ENCODE measurements around the gene PHEX.

PHEX gene

DNA sequence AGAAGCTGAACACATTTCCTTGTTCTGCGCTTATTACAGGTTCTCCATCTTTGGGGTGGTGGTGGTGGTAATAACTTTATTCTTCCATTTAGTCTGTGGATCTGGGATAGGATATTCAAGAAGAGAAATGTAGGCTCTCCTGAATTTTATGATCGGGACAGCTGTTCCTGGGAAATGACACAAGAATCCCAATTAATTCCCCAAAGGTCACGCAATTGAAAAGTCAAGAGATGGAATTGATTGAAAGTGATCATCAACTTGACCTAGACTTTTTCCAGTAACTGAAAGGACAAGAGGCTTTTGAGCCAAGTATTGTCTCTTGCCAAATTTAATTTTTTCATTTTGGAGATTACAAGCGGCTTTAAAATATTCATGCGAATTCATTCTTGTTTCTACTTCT, 141.8 kb downstream of the PHEX start:
- no peak overlapping the region for H3K4me3 ChIP-seq (ENCODE audit: low read depth, low read length)
- DNase-seq (ENCODE audit: low read depth, low spot score): no peak
- no peak for TF ChIP-seq CTCF (IDR thresholded peaks at IDR 0.05; ENCODE audit: low read depth, low read length)
- in situ Hi-C loops (cut with HindIII; ENCODE audit: low sequenced_read_pairs): no loop called here

DNA sequence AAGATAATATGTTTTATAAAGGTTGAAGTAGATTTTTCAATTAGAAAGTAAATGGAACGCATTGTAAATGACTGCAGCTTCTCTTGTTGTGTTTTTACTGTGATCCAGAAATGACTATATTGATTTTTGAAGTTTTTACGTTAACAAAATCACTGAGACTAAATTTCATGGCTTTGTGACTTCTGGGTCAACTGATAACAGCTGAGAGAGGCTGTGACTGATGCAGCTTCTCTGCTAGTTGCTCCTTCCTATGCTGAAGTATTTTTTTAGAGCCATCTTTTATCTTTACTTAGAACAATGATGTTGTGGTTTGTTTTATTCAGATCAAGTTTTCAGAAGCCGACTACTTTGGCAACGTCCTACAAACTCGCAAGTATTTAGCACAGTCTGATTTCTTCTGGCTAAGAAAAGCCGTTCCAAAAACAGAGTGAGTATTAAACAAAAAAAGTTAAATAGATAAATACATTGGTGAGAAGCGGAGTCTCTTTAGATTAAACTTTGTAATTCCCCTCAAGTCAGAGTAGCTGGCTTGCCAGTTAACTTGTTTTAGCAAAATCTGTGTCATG, 145.9 kb downstream of the PHEX start:
- no peak for TF ChIP-seq CTCF (IDR thresholded peaks at IDR 0.05; ENCODE audit: low read depth, low read length)
- in situ Hi-C loops (cut with HindIII; ENCODE audit: low sequenced_read_pairs): no loop called here
- H3K4me3 ChIP-seq (ENCODE audit: low read depth, low read length): no peak overlapping the region
- DNase-seq (ENCODE audit: low read depth, low spot score): no peak

DNA sequence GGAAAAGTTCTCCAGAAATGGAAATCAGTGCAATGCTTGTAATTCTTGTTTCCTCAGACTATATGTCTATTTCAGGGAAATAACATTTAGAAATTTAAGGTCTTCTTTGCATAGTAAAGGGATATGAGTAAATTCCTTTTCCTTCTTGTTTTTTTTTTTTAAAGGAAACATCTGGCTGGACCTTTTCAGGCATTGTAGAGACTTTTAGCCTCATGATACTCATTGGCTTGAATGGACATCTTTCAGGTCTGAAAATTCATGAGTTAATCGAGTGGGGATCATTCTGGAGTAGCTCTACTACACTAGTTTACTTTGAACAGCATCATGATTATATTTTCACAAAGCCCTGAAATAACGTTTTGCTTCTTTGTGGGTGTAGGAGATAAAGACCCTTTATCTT, 152.0 kb downstream of the PHEX start:
- no peak for DNase-seq (ENCODE audit: low read depth, low spot score)
- TF ChIP-seq CTCF (IDR thresholded peaks at IDR 0.05; ENCODE audit: low read depth, low read length): no peak
- in situ Hi-C loops (cut with HindIII; ENCODE audit: low sequenced_read_pairs): no loop called here
- H3K4me3 ChIP-seq (ENCODE audit: low read depth, low read length): no peak overlapping the region

DNA sequence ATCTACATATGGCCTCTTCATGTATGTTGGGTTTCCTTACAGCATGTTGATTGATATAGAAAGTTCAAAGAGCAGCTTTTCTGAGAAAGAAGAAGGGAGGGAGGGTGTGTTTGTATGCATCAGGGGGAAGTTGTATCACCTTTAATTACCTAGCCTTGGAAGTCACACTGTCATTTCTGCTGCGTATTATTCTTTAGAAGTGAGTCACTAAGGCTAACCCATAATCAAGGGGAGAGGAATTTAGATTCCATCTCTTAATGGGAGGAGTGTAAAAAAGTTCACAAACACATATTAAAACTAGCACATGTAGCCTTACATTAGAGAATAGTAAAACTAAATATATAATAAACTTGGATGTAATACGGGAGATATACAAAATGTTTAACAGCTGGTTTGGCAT, 154.0 kb downstream of the PHEX start:
- TF ChIP-seq CTCF (IDR thresholded peaks at IDR 0.05; ENCODE audit: low read depth, low read length): no peak
- H3K4me3 ChIP-seq (ENCODE audit: low read depth, low read length): no peak overlapping the region
- DNase-seq (ENCODE audit: low read depth, low spot score): no peak
- in situ Hi-C loops (cut with HindIII; ENCODE audit: low sequenced_read_pairs): no loop called here

GRCh38 chrX:22192419-22193060, 160.4 kb downstream of the PHEX start:
- DNase-seq (ENCODE audit: low read depth, low spot score): peak; percentile 54
- no peak overlapping the region for H3K4me3 ChIP-seq (ENCODE audit: low read depth, low read length)
- peak; percentile 74 for TF ChIP-seq CTCF (IDR thresholded peaks at IDR 0.05; ENCODE audit: low read depth, low read length)
- in situ Hi-C loops (cut with HindIII; ENCODE audit: low sequenced_read_pairs): no loop called here

GRCh38 chrX:22193851-22194659, 161.9 kb downstream of the PHEX start:
- no peak overlapping the region for H3K4me3 ChIP-seq (ENCODE audit: low read depth, low read length)
- in situ Hi-C loops (cut with HindIII; ENCODE audit: low sequenced_read_pairs): no loop called here
- TF ChIP-seq CTCF (IDR thresholded peaks at IDR 0.05; ENCODE audit: low read depth, low read length): no peak
- no peak for DNase-seq (ENCODE audit: low read depth, low spot score)

Measured in astrocyte of the spinal cord (primary cell).